GM12874 (cell line): ENCODE measurements around the gene PREPL.

ENCODE experiments used
- TF ChIP-seq, protein P1 (sequence below): IDR thresholded peaks from 2 replicates; pipeline ENCODE4 v1.5.1; 2011; ENCODE audit warnings: low read depth, mild to moderate bottlenecking, control low read depth, low read length, moderate library complexity; ENCODE audit not compliant: insufficient read depth

The PREPL gene

GRCh38 chr2:44326548-44327264, 34.6 kb downstream of the PREPL start:
- TF ChIP-seq, protein P1, sequence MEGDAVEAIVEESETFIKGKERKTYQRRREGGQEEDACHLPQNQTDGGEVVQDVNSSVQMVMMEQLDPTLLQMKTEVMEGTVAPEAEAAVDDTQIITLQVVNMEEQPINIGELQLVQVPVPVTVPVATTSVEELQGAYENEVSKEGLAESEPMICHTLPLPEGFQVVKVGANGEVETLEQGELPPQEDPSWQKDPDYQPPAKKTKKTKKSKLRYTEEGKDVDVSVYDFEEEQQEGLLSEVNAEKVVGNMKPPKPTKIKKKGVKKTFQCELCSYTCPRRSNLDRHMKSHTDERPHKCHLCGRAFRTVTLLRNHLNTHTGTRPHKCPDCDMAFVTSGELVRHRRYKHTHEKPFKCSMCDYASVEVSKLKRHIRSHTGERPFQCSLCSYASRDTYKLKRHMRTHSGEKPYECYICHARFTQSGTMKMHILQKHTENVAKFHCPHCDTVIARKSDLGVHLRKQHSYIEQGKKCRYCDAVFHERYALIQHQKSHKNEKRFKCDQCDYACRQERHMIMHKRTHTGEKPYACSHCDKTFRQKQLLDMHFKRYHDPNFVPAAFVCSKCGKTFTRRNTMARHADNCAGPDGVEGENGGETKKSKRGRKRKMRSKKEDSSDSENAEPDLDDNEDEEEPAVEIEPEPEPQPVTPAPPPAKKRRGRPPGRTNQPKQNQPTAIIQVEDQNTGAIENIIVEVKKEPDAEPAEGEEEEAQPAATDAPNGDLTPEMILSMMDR = no peak

- TF ChIP-seq, protein P1 = no peak
Measured at GRCh38 chr2:44325897-44326296, 35.4 kb downstream of the PREPL start.

- TF ChIP-seq, protein P1 = no peak
Measured at GRCh38 chr2:44324971-44325426, 36.3 kb downstream of the PREPL start.

GRCh38 chr2:44321360-44321759, 39.9 kb downstream of the PREPL start:
- TF ChIP-seq, protein P1 = no peak

GRCh38 chr2:44320832-44321231, 40.5 kb downstream of the PREPL start:
- TF ChIP-seq, protein P1 = no peak

GRCh38 chr2:44315945-44316344, 45.3 kb downstream of the PREPL start:
- TF ChIP-seq, protein P1 = no peak

DNA sequence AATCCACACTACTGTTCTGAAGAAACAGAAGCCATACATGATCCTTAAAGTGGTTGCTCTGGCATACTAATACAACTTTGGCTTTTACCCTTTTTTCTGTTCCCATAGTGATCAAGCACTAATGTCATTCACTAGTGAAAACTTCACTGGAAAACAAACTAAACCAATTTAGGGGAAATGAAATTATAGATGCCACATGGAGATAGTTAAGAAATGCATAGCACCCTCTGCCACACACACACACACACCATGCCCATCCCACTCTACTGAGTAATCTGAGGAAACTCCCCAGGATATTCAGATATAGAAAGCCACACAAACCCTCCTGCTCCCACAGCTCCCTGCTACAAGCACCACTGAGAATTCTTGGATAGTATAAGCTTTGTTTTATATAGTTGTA, 46.9 kb downstream of the PREPL start:
- TF ChIP-seq, protein P1 = no peak

GRCh38 chr2:44310287-44310686, 51.0 kb downstream of the PREPL start:
- TF ChIP-seq, protein P1 = no peak
